NCI-H226 (cell line): ENCODE results near the gene OPCML.

ENCODE experiments used
- DNase-seq: peaks from one replicate; pipeline ENCODE4 v3.0.0-alpha.2; 2015

OPCML gene

GRCh38 chr11:132579136-132579535, 953.2 kb downstream of the OPCML start:
- no peak for DNase-seq

- no peak for DNase-seq
These were observed 953.7 kb downstream of the OPCML start for GRCh38 chr11:132578580-132578979.

GRCh38 chr11:132576706-132577105, 955.6 kb downstream of the OPCML start:
- no peak for DNase-seq

DNA sequence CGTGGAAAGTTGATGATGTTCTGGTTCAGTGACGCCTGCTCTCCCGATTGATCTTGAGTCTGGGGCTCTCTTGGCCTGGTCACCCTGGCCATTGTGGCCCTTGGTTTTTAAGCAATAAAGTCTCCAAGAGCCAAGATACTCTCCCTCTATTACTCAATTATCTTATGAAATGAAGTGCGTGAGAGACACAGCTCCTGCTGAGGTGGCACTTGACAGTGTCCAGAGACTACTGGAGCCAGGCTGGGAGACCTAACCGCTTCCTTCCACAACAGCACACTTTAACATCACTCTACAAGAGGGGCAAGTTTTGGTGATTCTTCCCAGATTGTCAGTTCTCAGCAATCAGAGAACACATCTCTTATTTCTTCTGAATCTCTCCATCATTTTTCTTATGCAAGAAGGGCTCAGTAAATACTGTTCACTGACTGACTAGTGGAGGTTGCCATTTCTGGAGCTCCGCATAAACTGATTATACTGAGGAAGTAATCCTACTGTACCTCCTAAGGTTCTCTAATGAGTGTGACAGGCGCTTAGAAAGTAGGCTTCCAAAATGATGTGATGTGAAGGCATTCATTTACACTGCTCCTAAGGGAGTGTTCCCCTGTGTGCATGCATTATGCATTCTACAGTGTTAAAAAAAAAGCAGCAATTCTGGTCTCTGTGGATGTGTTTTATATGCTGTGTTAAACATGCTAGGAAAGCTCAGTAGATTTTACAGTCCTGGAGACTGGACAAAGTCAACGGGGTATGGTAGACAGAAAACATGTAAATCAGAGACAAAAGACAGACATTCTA, 968.0 kb downstream of the OPCML start:
- DNase-seq: no peak

DNA sequence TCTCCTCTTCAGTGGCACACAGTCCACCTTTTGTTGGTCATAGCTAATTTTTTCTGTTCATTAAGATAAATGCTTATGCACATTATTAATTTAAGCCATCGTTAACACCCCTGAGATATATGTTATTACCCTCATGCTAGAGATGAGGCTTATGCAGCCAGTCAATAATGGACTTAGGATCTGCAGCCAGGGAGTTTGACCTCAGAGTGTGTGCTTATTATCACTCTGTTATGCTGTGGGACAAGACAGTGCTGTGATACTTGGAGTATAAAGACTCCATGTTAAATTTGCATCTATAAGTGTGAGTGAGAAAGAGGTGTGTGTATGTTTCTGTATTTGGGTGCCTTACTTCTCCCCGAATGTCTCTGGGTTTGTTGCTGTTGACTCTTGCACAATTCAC, 969.3 kb downstream of the OPCML start:
- no peak for DNase-seq

GRCh38 chr11:132561937-132562336, 970.4 kb downstream of the OPCML start:
- no peak for DNase-seq

DNA sequence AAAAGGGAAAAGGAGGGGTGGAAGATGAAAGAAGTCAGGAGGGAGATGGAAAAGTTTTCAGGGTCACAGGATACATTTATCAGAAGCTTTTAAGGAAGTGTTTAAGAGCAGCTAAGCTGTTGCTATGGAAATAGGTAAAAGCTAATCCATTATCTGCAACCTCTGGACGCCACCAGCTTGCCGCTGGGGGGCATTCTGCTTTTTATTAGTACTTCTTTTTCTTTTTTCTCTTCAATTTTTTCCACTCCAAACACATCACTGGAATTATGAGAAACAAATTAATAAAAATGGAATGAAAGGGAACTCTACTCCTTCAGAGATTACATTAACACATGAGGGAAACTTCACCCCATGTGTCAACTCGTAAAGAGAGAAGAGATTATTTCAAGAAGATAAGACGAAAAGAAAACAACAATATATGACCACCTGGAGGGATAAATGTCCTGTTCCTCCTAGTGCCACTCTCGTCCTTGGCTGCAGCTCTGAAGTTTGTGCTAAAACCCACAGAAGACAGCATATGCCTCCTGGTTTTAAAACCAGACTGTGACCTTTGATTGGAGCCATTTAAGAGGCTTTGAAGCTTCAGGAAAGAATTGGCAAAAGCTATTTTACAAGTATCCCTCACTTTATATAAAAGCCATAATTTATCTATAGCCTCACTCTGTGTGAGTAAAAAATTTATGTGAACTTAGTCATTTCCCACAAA, 972.8 kb downstream of the OPCML start:
- no peak for DNase-seq

DNA sequence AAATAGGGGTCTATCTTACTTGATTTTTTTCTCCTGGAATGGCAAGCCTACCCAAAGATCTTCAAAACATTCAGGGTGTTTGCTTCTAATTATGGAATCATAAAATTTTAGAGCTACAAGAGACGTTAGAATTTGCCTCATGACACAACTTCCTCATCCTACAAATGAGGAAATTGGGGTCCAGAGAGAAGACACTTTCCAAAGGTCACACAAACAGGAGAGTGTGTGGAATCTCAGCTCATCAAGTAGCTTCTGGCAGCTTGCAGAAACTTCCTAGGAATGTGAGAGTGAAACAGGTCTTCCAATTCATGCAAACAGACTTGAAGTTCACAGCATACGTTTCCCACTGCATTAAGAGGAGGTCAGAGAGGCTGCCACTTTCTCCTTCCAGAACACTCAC, 976.0 kb downstream of the OPCML start:
- no peak for DNase-seq

DNA sequence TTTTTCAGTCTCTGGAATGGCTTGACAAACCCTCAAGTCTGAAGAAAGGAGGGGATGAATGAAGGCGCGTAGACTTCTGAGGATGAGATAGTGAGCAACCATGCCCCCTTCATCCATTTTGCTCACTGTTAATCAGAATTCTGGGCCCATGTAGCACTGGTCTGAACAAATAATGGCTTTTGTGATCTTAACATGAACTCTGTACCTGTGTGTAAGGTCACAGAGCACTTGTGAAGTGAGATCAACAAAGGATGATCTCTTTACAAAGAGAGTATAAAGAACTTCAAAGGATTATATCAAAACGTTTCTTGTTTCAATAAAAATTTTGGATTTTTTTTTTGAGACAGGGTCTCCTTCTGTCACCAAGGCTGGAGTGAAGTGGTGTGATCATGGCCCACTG, 976.7 kb downstream of the OPCML start:
- DNase-seq: no peak

DNA sequence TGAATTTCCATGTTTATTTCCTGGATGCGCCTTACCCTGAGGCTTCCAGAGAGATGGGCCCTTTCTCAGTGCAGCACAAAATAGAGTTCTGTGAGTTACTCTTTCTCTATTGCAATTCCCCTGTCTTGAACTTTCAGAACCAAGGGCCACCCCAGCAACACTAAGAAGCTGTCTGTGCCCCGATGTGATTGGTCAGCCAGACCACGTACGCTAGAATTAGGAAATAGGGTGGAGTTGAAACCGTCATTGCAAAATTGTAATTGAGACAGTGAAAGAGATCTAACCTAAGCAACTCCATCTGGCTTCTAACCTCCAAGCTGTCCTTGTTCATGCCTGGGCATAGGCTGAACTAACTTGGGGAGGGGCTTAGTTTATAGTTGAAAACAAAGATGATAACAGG, 981.3 kb downstream of the OPCML start:
- no peak for DNase-seq

- no peak for DNase-seq
These were observed 982.7 kb downstream of the OPCML start for GRCh38 chr11:132549561-132549960.

- no peak for DNase-seq
These were observed 983.3 kb downstream of the OPCML start for GRCh38 chr11:132549001-132549400.

GRCh38 chr11:132544007-132544406, 988.3 kb downstream of the OPCML start:
- no peak for DNase-seq

DNA sequence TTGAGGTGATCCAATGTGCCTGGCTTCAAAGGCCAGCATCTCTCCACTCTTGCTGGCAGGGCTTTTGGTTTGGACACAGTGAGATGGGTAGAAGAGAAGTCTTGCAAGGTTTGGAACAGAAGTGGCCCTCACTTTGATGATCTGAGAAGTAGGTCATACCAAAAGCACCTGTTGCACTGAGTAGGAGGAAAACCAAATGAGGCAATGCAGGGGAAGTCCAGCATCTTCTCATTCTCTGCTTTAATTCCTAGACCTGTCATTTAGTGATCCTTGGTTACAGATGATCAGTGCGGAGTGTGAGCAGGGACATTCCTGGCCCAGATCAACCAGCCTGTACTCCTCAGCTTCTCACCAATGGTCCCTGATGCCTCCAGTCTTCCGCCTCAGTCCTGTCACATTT, 990.5 kb downstream of the OPCML start:
- DNase-seq: no peak

DNA sequence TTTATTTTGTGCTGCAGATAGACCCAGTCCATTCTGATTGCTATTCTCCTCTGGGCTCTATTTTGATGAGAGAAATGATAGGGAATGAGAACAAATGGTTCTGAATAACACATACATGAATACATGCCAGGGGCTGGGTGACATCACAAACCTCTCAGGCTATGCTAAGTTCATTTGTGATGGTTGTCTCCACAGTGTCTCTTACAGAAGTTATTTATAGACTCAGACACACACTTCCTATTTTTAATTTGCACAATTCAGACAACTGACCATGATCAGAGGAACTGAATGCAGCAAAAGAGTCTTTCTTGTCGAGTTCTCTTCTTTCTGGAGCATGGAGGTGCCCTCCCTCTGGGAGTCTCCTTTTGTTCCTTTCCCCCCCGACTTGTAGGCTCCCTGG, 991.7 kb downstream of the OPCML start:
- DNase-seq: no peak

DNA sequence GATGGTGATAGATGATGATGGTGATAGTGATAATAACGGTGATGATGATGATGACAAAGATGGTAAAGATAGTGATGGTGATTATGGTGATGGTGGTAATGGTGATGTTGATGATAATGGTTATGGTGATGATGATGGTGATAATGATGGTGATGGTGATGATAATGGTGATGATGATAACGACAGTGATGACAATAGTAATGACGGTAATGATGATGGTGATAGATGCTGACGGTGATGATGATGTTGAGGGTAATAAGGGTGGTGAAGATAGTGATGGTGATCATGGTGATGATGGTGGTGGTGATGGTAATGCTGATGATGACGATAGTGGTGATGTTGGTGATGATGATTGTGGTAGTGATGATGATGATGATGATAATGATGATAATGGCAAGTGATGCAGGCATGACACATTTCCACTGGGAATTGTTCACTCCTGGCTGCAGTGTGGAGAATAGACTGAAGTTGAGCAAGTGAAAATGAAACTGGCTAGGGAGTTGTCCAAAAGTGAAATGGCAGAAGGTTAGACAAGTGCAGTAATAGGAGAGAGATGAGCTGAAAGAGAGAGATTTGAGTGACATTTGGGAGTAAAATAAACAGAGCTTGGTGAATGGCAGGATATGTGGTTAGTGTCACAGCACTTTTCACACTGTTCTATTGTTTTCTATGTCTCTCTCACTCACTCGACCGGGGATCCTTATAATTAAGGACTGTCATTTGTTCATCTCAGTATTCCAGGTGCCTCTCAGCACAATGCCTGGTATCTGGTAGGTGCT, 992.5 kb downstream of the OPCML start:
- no peak for DNase-seq

DNA sequence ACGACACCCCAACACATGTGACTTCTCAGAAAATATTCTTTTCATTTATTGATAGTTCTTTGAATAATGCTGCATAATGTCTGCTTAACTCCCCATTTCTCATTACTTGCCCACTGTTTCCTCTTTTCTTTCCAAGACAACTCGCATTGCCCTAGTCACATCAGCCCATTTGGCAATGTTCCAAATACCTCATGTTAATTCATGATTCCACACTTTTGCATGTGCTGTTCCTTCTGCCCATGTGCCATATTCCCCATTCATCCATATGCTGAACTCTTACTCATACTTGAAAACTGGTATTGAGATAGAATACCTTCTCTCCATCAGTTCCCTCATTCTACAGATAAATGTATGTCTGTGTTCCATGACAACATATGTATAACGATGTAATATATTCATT, 993.7 kb downstream of the OPCML start:
- DNase-seq: no peak

GRCh38 chr11:132535830-132536229, 996.5 kb downstream of the OPCML start:
- no peak for DNase-seq

GRCh38 chr11:132531921-132532320, 1000.4 kb downstream of the OPCML start:
- DNase-seq: no peak

DNA sequence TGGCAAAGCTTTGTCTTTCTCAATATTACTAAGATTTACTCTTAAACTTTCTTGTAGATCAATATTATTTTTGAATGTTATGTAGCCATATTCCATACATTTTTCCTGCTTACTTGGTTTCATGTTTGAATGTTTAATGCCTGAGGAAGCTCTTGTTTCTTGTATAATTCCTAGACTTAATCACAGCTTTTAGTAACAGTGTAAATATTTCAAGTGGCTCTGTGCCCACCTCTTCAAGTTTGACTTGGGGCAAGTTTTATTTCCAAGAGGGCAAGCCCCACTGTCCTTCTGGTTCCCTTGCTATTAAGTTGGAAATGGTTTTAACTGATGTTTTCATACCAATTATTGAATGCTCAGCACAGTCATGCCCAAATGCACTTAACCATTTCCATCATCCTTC, 1004.1 kb downstream of the OPCML start:
- DNase-seq: no peak

- DNase-seq: no peak
These were observed 1008.4 kb downstream of the OPCML start for GRCh38 chr11:132523929-132524328.

GRCh38 chr11:132520199-132520598, 1012.1 kb downstream of the OPCML start:
- no peak for DNase-seq

- DNase-seq: no peak
These were observed 1013.0 kb downstream of the OPCML start for GRCh38 chr11:132519241-132519815.
